A549 (cell line): ENCODE measurements around the gene PIK3CB. TPM values are rescaled to one million over a fixed set of nuclear protein-coding genes. Genes with fewer than 3 reads are reported as not detected.

Experiments used
- BHLHE40 ChIP-seq: IDR thresholded peaks from 2 replicates; pipeline ENCODE4 v1.6.1; 2012; ENCODE audit warnings: low read depth, low read length, inconsistent platforms
- CHD2 ChIP-seq: fragments of 150-350 bp; IDR thresholded peaks from 2 replicates; pipeline ENCODE4 v1.6.1; 2014; ENCODE audit warnings: low read length; ENCODE audit not compliant: partially characterized antibody
- EHMT2 ChIP-seq: fragments of 200-600 bp; sonication (generic); IDR thresholded peaks from 2 replicates; pipeline ENCODE4 v1.6.1; 2016; ENCODE audit warnings: antibody characterized with exemption, low read depth, mild to moderate bottlenecking, moderate library complexity
- EP300 ChIP-seq, 2 experiments: fragments of >200 bp; sonication (Bioruptor Twin); formaldehyde crosslinking; IDR thresholded peaks; 2 replicates in 1 of 2; 3 replicates in 1 of 2; pipeline ENCODE4 v1.6.1; 2016 to 2017
- FOSB ChIP-seq: fragments of 250-450 bp; sonication (Bioruptor Pico); IDR thresholded peaks from 2 replicates; pipeline ENCODE4 v1.5.0; 2020; ENCODE audit warnings: mild to moderate bottlenecking, moderate library complexity
- GATA3 ChIP-seq: IDR thresholded peaks from 2 replicates; pipeline ENCODE4 v1.6.1; 2012; ENCODE audit warnings: borderline replicate concordance
- HDAC2 ChIP-seq: fragments of 200-600 bp; sonication (generic); IDR thresholded peaks from 2 replicates; pipeline ENCODE4 v1.6.1; 2016
- HOXB13 ChIP-seq: fragments of 250-450 bp; sonication (Bioruptor Pico); IDR thresholded peaks from 2 replicates; pipeline ENCODE4 v1.5.0; 2020; ENCODE audit warnings: low read depth, mild to moderate bottlenecking, moderate library complexity
- HOXB5 ChIP-seq: fragments of 250-450 bp; sonication (Bioruptor Pico); IDR thresholded peaks from 2 replicates; pipeline ENCODE4 v1.5.0; 2020; ENCODE audit warnings: mild to moderate bottlenecking, moderate library complexity
- JUN ChIP-seq, 2 experiments: fragments of >200 bp; sonication (Bioruptor Twin); formaldehyde crosslinking; IDR thresholded peaks; 2 replicates in 1 of 2; 3 replicates in 1 of 2; pipeline ENCODE4 v1.6.1; 2016 to 2017
- JUNB ChIP-seq: fragments of >200 bp; sonication (Bioruptor Twin); formaldehyde crosslinking; IDR thresholded peaks from 2 replicates; pipeline ENCODE4 v1.6.1; 2016
- KDM5A ChIP-seq: fragments of 200-600 bp; sonication (generic); IDR thresholded peaks from 2 replicates; pipeline ENCODE4 v1.6.1; 2016; ENCODE audit warnings: antibody characterized with exemption, mild to moderate bottlenecking
- MYC ChIP-seq: IDR thresholded peaks from 2 replicates; pipeline ENCODE4 v1.6.1; 2012; ENCODE audit warnings: mild to moderate bottlenecking, inconsistent platforms, low read length, improper control_type of control experiment, borderline replicate concordance
- NFE2L2 ChIP-seq: fragments of 150-350 bp; conservative IDR thresholded peaks from 2 replicates; pipeline ENCODE4 v1.6.1; 2014; ENCODE audit warnings: low read length
- NPAS2 ChIP-seq: fragments of 250-450 bp; sonication (Bioruptor Pico); IDR thresholded peaks from 2 replicates; pipeline ENCODE4 v1.8.0; 2022; ENCODE audit warnings: mild to moderate bottlenecking, moderate library complexity, borderline replicate concordance
- POLR2AphosphoS2 ChIP-seq: conservative IDR thresholded peaks from 2 replicates; pipeline ENCODE4 v1.6.1; 2012; ENCODE audit warnings: low read length, improper control_type of control experiment, inconsistent platforms
- RAD21 ChIP-seq, 2 experiments: fragments of >200 bp in 1 of 2; sonication (Bioruptor Twin) in 1 of 2; formaldehyde crosslinking in 1 of 2; IDR thresholded peaks in 1 of 2; conservative IDR thresholded peaks in 1 of 2; 2 replicates in 1 of 2; 3 replicates in 1 of 2; pipeline ENCODE4 v1.6.1; 2012 to 2018; ENCODE audit warnings: inconsistent platforms in 1 of 2
- RARB ChIP-seq: fragments of 250-450 bp; sonication (Bioruptor Pico); IDR thresholded peaks from 2 replicates; pipeline ENCODE4 v1.8.0; 2021; ENCODE audit warnings: mild to moderate bottlenecking, moderate library complexity
- RFX5 ChIP-seq: fragments of 450-650 bp; IDR thresholded peaks from 2 replicates; pipeline ENCODE4 v1.7.1; 2014; ENCODE audit warnings: antibody characterized with exemption, mild to moderate bottlenecking, moderate library complexity
- RNF2 ChIP-seq: fragments of 200-600 bp; sonication (generic); IDR thresholded peaks from 2 replicates; pipeline ENCODE4 v1.6.1; 2016; ENCODE audit warnings: low read depth, mild to moderate bottlenecking, antibody characterized with exemption, moderate library complexity, borderline replicate concordance
- SMC3 ChIP-seq: fragments of >200 bp; sonication (Bioruptor Twin); formaldehyde crosslinking; IDR thresholded peaks from 3 replicates; pipeline ENCODE4 v1.6.1; 2018; ENCODE audit warnings: inconsistent platforms
- ZFP36 ChIP-seq: fragments of 450-650 bp; IDR thresholded peaks from 2 replicates; pipeline ENCODE4 v1.6.1; 2014; ENCODE audit warnings: borderline replicate concordance; ENCODE audit not compliant: partially characterized antibody
- ZNF302 ChIP-seq: fragments of 250-450 bp; sonication (Bioruptor Pico); IDR thresholded peaks from 2 replicates; pipeline ENCODE4 v1.9.0; 2021; ENCODE audit warnings: inconsistent platforms, mild to moderate bottlenecking, moderate library complexity
- ZSCAN20 ChIP-seq: fragments of 250-450 bp; sonication (Bioruptor Pico); IDR thresholded peaks from 2 replicates; pipeline ENCODE4 v1.8.0; 2022; ENCODE audit warnings: mild to moderate bottlenecking, moderate library complexity
- polyA plus RNA-seq, 4 experiments: library from polyadenylated mRNA; depleted of rRNA in 3 of 4; stranded (reverse); fragments of >200 nt; fragmentation: RNase III in 1 of 4; extraction: RNeasy Plus Mini Kit Qiagen cat#74134 plus additional on column Dnase treatment in 1 of 4; gene quantifications; 2 replicates in 3 of 4; 3 replicates in 1 of 4; pipeline ENCODE4 v1.2.3, GENCODE V29; 2011 to 2017
- TF ChIP-seq, protein P1 (sequence below): fragments of 450-650 bp; IDR thresholded peaks from 2 replicates; pipeline ENCODE4 v1.6.1; 2014; ENCODE audit warnings: antibody characterized with exemption
- TF ChIP-seq, protein P2 (sequence below): fragments of 200-600 bp; sonication (generic); IDR thresholded peaks from 2 replicates; pipeline ENCODE4 v1.6.1; 2016; ENCODE audit warnings: antibody characterized with exemption, mild to moderate bottlenecking, moderate library complexity
- TF ChIP-seq, protein P3 (sequence below): fragments of 150-350 bp; IDR thresholded peaks from 2 replicates; pipeline ENCODE4 v1.6.1; 2014; ENCODE audit warnings: low read depth, mild to moderate bottlenecking, low read length
- TF ChIP-seq, protein P4 (sequence below): IDR thresholded peaks from 2 replicates; pipeline ENCODE4 v1.6.1; 2012
- TF ChIP-seq, protein P5 (sequence below): IDR thresholded peaks from 2 replicates; pipeline ENCODE4 v1.6.1; 2012; ENCODE audit warnings: low read depth, borderline replicate concordance
- TF ChIP-seq, protein P6 (sequence below): fragments of 250-450 bp; sonication (Bioruptor Pico); IDR thresholded peaks from 2 replicates; pipeline ENCODE4 v1.5.0; 2020; ENCODE audit warnings: low read depth, mild to moderate bottlenecking, moderate library complexity
- TF ChIP-seq, protein P7 (sequence below): fragments of >200 bp; sonication (Bioruptor Twin); formaldehyde crosslinking; IDR thresholded peaks from 3 replicates; pipeline ENCODE4 v1.5.1; 2016
- TF ChIP-seq, protein P8 (sequence below): fragments of >200 bp; sonication (Bioruptor Twin); formaldehyde crosslinking; IDR thresholded peaks from 2 replicates; pipeline ENCODE4 v1.6.1; 2016

PIK3CB gene
- polyA plus RNA-seq, 2 of the 4 experiments (the other 2 are of a cell fraction): 20.7 to 23.3 TPM

DNA sequence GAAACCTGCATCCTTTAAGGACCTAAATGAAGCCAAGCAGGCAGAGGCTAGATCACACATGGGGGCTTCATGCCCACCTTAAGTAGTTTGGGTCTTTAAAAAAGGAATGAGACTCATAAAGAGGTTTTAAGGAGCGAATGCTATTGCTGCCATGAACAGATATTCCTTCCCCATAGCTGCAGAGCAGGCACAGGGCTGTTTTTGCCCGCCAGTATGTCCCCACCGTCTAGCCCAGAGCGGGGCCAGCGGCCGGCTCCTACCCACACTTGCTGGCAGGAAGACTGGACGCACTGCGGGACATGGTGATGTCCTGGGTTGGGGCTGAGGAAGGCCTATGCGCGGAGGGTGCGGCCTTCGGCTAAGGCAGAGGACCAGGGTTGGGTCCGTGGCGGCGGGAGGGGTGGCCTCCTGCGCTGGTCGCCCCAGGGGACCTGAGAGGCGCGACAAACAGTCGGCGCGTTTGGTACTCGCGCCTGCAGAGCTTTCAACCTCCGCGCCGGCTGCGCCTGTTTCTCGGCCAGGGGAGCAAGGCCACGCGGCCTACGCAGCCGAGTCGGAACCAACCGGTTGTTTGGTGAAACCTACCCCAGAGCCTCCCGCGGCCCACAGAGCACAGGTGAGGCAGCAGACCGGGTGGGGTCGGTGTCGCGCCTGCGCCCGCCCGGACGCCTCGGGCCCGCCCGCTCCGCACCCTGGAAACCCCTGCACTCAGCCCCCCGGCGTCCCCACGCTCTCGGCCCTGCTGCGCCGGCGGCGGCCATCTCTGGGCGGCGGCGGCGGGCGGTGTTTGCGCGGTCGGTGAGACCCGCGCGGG, 226.2 kb downstream of the PIK3CB start, which contains the start of gene FAIM (continued):
- TF ChIP-seq SMC3 (no peak), JUN (IDR thresholded peaks at IDR 0.05) (no peak), JUNB (no peak), NFE2L2 (no peak), HDAC2 (no peak), BHLHE40 (no peak), NPAS2 (CRISPR knock-in tag) (no peak), KDM5A (no peak), HOXB13 (0 out of 2 replicates have a peak, but pooled peaks have one; percentile 27), POLR2AphosphoS2 (no peak), MYC (peak; percentile 19; the same call in 1 of the 2 replicates), FOSB (CRISPR knock-in tag) (no peak), EHMT2 (no peak), RARB (no peak), ZSCAN20 (CRISPR knock-in tag) (no peak), RNF2 (no peak), GATA3 (no peak), EP300 (IDR thresholded peaks at IDR 0.05) (no peak), CHD2 (no peak), ZNF302 (CRISPR knock-in tag) (no peak), ZFP36 (no peak), RFX5 (no peak), RAD21 (conservative IDR thresholded peaks at IDR 0.05 in 1 of 2, IDR thresholded peaks at IDR 0.05 in 1 of 2) (no peak), HOXB5 (CRISPR knock-in tag) (no peak)
- TF ChIP-seq, protein P1, sequence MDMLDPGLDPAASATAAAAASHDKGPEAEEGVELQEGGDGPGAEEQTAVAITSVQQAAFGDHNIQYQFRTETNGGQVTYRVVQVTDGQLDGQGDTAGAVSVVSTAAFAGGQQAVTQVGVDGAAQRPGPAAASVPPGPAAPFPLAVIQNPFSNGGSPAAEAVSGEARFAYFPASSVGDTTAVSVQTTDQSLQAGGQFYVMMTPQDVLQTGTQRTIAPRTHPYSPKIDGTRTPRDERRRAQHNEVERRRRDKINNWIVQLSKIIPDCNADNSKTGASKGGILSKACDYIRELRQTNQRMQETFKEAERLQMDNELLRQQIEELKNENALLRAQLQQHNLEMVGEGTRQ: no peak
- TF ChIP-seq, protein P2, sequence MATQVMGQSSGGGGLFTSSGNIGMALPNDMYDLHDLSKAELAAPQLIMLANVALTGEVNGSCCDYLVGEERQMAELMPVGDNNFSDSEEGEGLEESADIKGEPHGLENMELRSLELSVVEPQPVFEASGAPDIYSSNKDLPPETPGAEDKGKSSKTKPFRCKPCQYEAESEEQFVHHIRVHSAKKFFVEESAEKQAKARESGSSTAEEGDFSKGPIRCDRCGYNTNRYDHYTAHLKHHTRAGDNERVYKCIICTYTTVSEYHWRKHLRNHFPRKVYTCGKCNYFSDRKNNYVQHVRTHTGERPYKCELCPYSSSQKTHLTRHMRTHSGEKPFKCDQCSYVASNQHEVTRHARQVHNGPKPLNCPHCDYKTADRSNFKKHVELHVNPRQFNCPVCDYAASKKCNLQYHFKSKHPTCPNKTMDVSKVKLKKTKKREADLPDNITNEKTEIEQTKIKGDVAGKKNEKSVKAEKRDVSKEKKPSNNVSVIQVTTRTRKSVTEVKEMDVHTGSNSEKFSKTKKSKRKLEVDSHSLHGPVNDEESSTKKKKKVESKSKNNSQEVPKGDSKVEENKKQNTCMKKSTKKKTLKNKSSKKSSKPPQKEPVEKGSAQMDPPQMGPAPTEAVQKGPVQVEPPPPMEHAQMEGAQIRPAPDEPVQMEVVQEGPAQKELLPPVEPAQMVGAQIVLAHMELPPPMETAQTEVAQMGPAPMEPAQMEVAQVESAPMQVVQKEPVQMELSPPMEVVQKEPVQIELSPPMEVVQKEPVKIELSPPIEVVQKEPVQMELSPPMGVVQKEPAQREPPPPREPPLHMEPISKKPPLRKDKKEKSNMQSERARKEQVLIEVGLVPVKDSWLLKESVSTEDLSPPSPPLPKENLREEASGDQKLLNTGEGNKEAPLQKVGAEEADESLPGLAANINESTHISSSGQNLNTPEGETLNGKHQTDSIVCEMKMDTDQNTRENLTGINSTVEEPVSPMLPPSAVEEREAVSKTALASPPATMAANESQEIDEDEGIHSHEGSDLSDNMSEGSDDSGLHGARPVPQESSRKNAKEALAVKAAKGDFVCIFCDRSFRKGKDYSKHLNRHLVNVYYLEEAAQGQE: no peak
- TF ChIP-seq, protein P3, sequence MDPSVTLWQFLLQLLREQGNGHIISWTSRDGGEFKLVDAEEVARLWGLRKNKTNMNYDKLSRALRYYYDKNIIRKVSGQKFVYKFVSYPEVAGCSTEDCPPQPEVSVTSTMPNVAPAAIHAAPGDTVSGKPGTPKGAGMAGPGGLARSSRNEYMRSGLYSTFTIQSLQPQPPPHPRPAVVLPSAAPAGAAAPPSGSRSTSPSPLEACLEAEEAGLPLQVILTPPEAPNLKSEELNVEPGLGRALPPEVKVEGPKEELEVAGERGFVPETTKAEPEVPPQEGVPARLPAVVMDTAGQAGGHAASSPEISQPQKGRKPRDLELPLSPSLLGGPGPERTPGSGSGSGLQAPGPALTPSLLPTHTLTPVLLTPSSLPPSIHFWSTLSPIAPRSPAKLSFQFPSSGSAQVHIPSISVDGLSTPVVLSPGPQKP: no peak
- TF ChIP-seq, protein P4, sequence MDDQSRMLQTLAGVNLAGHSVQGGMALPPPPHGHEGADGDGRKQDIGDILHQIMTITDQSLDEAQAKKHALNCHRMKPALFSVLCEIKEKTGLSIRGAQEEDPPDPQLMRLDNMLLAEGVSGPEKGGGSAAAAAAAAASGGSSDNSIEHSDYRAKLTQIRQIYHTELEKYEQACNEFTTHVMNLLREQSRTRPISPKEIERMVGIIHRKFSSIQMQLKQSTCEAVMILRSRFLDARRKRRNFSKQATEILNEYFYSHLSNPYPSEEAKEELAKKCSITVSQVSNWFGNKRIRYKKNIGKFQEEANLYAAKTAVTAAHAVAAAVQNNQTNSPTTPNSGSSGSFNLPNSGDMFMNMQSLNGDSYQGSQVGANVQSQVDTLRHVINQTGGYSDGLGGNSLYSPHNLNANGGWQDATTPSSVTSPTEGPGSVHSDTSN: no peak
- TF ChIP-seq, protein P5, sequence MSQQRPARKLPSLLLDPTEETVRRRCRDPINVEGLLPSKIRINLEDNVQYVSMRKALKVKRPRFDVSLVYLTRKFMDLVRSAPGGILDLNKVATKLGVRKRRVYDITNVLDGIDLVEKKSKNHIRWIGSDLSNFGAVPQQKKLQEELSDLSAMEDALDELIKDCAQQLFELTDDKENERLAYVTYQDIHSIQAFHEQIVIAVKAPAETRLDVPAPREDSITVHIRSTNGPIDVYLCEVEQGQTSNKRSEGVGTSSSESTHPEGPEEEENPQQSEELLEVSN: no peak
- TF ChIP-seq, protein P6, sequence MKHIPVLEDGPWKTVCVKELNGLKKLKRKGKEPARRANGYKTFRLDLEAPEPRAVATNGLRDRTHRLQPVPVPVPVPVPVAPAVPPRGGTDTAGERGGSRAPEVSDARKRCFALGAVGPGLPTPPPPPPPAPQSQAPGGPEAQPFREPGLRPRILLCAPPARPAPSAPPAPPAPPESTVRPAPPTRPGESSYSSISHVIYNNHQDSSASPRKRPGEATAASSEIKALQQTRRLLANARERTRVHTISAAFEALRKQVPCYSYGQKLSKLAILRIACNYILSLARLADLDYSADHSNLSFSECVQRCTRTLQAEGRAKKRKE: no peak
- TF ChIP-seq, protein P7, sequence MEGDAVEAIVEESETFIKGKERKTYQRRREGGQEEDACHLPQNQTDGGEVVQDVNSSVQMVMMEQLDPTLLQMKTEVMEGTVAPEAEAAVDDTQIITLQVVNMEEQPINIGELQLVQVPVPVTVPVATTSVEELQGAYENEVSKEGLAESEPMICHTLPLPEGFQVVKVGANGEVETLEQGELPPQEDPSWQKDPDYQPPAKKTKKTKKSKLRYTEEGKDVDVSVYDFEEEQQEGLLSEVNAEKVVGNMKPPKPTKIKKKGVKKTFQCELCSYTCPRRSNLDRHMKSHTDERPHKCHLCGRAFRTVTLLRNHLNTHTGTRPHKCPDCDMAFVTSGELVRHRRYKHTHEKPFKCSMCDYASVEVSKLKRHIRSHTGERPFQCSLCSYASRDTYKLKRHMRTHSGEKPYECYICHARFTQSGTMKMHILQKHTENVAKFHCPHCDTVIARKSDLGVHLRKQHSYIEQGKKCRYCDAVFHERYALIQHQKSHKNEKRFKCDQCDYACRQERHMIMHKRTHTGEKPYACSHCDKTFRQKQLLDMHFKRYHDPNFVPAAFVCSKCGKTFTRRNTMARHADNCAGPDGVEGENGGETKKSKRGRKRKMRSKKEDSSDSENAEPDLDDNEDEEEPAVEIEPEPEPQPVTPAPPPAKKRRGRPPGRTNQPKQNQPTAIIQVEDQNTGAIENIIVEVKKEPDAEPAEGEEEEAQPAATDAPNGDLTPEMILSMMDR: no peak
- TF ChIP-seq, protein P8, sequence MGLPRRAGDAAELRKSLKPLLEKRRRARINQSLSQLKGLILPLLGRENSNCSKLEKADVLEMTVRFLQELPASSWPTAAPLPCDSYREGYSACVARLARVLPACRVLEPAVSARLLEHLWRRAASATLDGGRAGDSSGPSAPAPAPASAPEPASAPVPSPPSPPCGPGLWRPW: no peak
